Activated CD4-positive, alpha-beta T cell treated with anti-CD3 and anti-CD28 coated beads for 36 hours (primary cell): ENCODE measurements around the gene FIP1L1. TPM values are rescaled to one million over a fixed set of nuclear protein-coding genes. Genes with fewer than 3 reads are reported as not detected.

Source experiments
- ATAC-seq: fragments of 200-7000 bp; cut with Tn5 transposase; one replicate; pipeline ENCODE4 v1.10.0; 2021; ENCODE audit warnings: mild to moderate bottlenecking, moderate library complexity
- CTCF ChIA-PET: fragments of 350-600 bp; sonication (Branson Sonifier 250); formaldehyde crosslinking; loops from one replicate; lab custom pipeline; 2021; ENCODE audit warnings: antibody characterized with exemption; lab: Charles Lee
- POLR2A ChIA-PET: fragments of 350-600 bp; sonication (Branson Sonifier 250); formaldehyde crosslinking; loops from one replicate; lab custom pipeline; 2021; ENCODE audit warnings: antibody characterized with exemption, inconsistent platforms; lab: Charles Lee
- DNase-seq: peaks from one replicate; pipeline ENCODE4 v3.0.0-alpha.2; 2020
- H3K27ac Mint-ChIP-seq: one replicate; pipeline ENCODE4 v1.8.0; 2021; ENCODE audit warnings: mixed read lengths
- H3K27me3 Mint-ChIP-seq: one replicate; pipeline ENCODE4 v1.8.0; 2021; ENCODE audit warnings: mixed read lengths
- H3K36me3 Mint-ChIP-seq: one replicate; pipeline ENCODE4 v1.8.0; 2021; ENCODE audit warnings: low read depth, mixed read lengths
- H3K4me1 Mint-ChIP-seq: one replicate; pipeline ENCODE4 v1.8.0; 2021; ENCODE audit warnings: mixed read lengths
- H3K4me3 Mint-ChIP-seq: one replicate; pipeline ENCODE4 v1.8.0; 2021; ENCODE audit warnings: mild to moderate bottlenecking, moderate library complexity, mixed read lengths
- H3K9me3 Mint-ChIP-seq: one replicate; pipeline ENCODE4 v1.8.0; 2021; ENCODE audit warnings: low read depth, mixed read lengths
- intact Hi-C, 2 experiments: fragments of 100-400 bp; cut with DNase I in 1 of 2; cut with micrococcal nuclease in 1 of 2; formaldehyde crosslinking; loops; one replicate each; pipeline versions ENCODE4 v1.14.2 to v1.15.1; 2022 to 2024; cut with DNase I, micrococcal nuclease
- total RNA-seq, 2 experiments: library from RNA; stranded (reverse); gene quantifications; one replicate each; pipeline ENCODE4 v1.2.3, GENCODE V29; 2021

The FIP1L1 gene
- total RNA-seq, 2 experiments from 2014 or later: 72.3 to 96.3 TPM

- ATAC-seq (no peak), DNase-seq (no peak)
- Mint-ChIP-seq H3K4me1 (no peaks in the 10 kb centered on the region), H3K9me3 (peaks cover 7% of the 10 kb centered on the region), H3K4me3 (no peak overlapping the region), H3K27me3 (no peaks in the 10 kb centered on the region), H3K36me3 (no peaks in the 10 kb centered on the region), H3K27ac (no peak overlapping the region)
- intact Hi-C loops: no loop called here
- ChIA-PET POLR2A (no interaction called here), CTCF (no interaction called here)
Measured at GRCh38 chr4:53476232-53477037, 99.0 kb downstream of the FIP1L1 start.

DNA sequence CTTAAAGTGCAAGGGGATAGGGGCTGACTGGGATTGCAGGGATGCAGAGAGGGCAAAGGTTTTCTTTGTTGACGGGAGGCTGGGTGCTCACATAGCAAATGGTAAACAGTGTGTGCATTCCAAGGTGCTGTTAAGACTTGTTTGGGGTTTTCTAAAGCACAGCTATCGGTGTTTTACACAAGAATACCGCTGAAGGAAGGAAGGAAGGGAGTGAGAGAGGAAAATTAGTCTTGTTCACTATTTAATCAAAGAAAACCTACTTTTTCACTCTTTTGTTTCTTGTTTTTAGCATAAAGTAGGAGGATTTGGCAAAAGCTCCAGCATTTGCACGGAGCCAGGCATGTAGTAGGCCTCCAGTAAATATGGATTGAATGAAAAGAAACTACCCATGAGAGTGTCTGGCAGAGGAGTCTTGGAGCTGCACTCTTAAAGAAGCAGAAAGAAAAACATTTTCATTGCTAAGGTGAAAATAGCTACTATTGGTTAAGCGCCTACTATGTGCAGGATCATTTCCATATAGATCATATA is 99.7 kb downstream of the FIP1L1 start:
- POLR2A ChIA-PET: no interaction called here
- intact Hi-C loops: no loop called here

DNA sequence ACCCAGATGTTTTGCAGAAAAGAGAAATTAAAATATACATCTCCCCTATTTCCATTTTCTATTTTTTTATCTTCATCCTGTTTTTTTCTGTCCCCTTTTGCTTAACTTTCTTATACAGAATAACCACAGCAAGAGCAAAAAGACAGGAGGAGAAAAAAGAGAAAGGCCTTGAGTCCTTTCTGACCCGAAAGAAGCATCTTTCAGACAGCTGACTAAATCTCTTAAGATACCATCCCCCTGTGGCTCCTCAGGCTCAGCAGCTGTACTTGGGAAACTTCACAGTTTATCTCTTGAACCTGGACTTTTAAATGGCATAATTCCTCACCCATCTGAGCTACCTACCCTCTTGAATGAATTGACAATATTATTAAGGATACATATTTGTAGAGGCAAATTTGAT is 100.2 kb downstream of the FIP1L1 start:
- Mint-ChIP-seq H3K9me3 (peaks cover 7% of the 10 kb centered on the region), H3K27ac (no peak overlapping the region)
- ATAC-seq: no peak

More for the DNA sequence above, 99.7 kb downstream of the FIP1L1 start:
- CTCF ChIA-PET: interaction anchor here (0.8 kb wide), 1 partner anchor 462 kb away, joined by 3 read pairs; no protein-coding TSS in a partner anchor
- H3K27me3 Mint-ChIP-seq: peaks cover 3% of the 10 kb centered on the region
- no peaks in the 10 kb centered on the region for H3K4me1 Mint-ChIP-seq
- no peak for ATAC-seq
- no peak overlapping the region for H3K27ac Mint-ChIP-seq
- H3K4me3 Mint-ChIP-seq: no peak overlapping the region
- H3K9me3 Mint-ChIP-seq: peaks cover 7% of the 10 kb centered on the region
- H3K36me3 Mint-ChIP-seq: no peaks in the 10 kb centered on the region
- no peak for DNase-seq

GRCh38 chr4:53478671-53479456 is 101.4 kb downstream of the FIP1L1 start:
- ATAC-seq: peak; percentile 23
- ChIA-PET CTCF (no interaction called here), POLR2A (no interaction called here)

More for the DNA sequence above, 100.2 kb downstream of the FIP1L1 start:
- Mint-ChIP-seq H3K4me3 (no peak overlapping the region), H3K27me3 (peaks cover 6% of the 10 kb centered on the region), H3K36me3 (no peaks in the 10 kb centered on the region), H3K4me1 (no peaks in the 10 kb centered on the region)
- ChIA-PET POLR2A (no interaction called here), CTCF (interaction anchor here (0.6 to 0.8 kb wide), 2 partner anchors 462 to 566 kb away, joined by 3 to 5 read pairs; no protein-coding TSS in a partner anchor)
- intact Hi-C loops: no loop called here
- DNase-seq: no peak

DNA sequence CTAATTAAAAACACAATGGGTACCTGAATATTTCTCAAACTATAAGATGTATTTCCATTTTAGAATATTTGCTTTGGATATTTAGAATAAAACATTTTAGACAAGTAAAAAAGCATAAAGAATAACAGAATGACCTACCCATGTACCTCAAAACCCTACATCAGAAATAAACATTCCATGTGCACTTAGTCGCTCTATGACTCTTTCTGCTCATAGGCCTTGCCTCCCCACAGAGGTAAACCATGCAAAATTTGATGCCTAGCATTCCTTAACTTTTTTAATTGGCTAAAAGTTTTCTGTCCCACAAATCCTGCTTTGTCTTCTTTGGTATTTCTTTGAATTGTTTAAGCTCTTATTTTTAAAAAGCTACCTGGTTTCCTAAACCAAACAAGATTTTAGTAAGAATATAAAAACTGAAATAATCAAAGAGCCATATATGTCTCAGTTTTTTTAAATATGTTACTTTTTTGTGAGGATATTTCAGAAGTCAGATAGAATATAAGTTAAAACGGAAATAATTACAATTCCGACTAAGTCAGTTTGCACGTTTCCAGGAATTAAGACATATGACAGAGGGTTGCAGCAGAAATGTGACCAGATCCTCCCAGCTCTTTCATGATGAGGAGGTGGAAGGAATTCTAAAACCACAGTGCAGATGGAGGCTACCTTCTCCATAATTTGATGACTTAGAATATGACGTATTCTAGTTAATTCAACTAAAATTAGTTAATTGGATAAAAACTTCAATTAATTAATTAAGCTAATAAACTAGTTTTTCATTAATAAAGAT is 102.5 kb downstream of the FIP1L1 start:
- ChIA-PET CTCF (interaction anchor here (0.6 to 1.7 kb wide), 2 partner anchors 10 to 214 kb away, joined by 3 to 6 read pairs; no protein-coding TSS in a partner anchor), POLR2A (no interaction called here)
- ATAC-seq: no peak
- Mint-ChIP-seq H3K27ac (no peak overlapping the region), H3K4me3 (no peak overlapping the region), H3K9me3 (no peaks in the 10 kb centered on the region), H3K36me3 (no peaks in the 10 kb centered on the region), H3K27me3 (peaks cover 13% of the 10 kb centered on the region), H3K4me1 (no peaks in the 10 kb centered on the region)
- DNase-seq: no peak
- intact Hi-C loops: no loop called here

More at GRCh38 chr4:53478671-53479456, 101.4 kb downstream of the FIP1L1 start:
- no peak overlapping the region for H3K27ac Mint-ChIP-seq
- H3K4me3 Mint-ChIP-seq: no peak overlapping the region
- H3K4me1 Mint-ChIP-seq: no peaks in the 10 kb centered on the region
- H3K27me3 Mint-ChIP-seq: peaks cover 9% of the 10 kb centered on the region
- no peaks in the 10 kb centered on the region for H3K9me3 Mint-ChIP-seq
- H3K36me3 Mint-ChIP-seq: no peaks in the 10 kb centered on the region
- no peak for DNase-seq
- intact Hi-C loops: no loop called here

DNA sequence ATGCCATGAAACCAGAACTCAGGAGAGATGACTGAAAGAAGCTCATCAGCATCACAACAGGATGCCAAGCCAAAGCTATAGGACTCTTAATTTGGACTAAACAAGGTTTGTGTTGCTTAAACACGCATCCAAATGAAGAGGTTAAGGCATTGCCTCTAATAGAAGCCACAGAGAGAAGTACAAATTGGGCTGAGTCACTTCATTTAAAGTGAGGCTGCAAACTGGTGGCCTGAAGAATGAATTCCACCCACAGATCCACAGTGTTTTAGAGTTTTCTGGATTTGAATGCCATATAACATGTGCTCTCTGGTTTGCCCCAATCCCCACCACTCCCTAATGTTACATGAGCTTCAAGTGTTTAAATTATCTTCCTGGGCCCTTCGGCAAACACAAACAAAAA is 103.5 kb downstream of the FIP1L1 start:
- Mint-ChIP-seq H3K9me3 (no peaks in the 10 kb centered on the region), H3K4me1 (no peaks in the 10 kb centered on the region), H3K27ac (no peak overlapping the region), H3K27me3 (peaks cover 17% of the 10 kb centered on the region), H3K36me3 (no peaks in the 10 kb centered on the region), H3K4me3 (no peak overlapping the region)
- ChIA-PET CTCF (interaction anchor here (0.6 to 1.7 kb wide), 2 partner anchors 9 to 215 kb away, joined by 3 to 6 read pairs; no protein-coding TSS in a partner anchor), POLR2A (no interaction called here)
- DNase-seq (no peak), ATAC-seq (no peak)
- intact Hi-C loops: no loop called here

DNA sequence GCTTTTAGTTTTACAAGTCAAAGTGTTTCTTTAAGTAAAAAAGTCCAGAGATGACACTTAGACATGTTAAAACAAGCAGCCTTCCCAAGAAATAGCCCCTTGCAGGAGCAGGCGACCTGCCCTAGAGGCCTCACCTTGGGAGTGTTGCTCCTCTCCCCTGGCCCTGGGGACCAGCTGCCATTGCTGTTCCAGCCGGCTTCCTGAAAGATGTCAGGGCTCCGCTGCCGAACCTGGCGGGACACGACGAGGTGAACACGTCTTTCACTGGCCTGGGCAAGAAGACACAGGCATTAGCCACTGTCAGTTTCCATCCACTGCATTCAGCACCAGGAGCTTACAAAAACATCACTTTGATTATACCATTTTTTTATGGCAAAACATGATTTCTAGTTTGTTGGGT is 104.1 kb downstream of the FIP1L1 start:
- ChIA-PET CTCF (interaction anchor here (0.7 kb wide), 1 partner anchor 40 kb away, joined by 3 read pairs; no protein-coding TSS in a partner anchor), POLR2A (no interaction called here)
- DNase-seq (no peak), ATAC-seq (no peak)
- Mint-ChIP-seq H3K4me3 (no peak overlapping the region), H3K27me3 (peaks cover 20% of the 10 kb centered on the region), H3K27ac (no peak overlapping the region), H3K36me3 (no peaks in the 10 kb centered on the region), H3K4me1 (no peaks in the 10 kb centered on the region), H3K9me3 (no peaks in the 10 kb centered on the region)
- intact Hi-C loops: no loop called here

- ChIA-PET POLR2A (no interaction called here), CTCF (no interaction called here)
- H3K27me3 Mint-ChIP-seq: peaks cover 27% of the 10 kb centered on the region
- H3K4me3 Mint-ChIP-seq: no peak overlapping the region
- no peaks in the 10 kb centered on the region for H3K9me3 Mint-ChIP-seq
- intact Hi-C loops: no loop called here
- no peak for DNase-seq
- no peaks in the 10 kb centered on the region for H3K4me1 Mint-ChIP-seq
- H3K27ac Mint-ChIP-seq: no peak overlapping the region
- ATAC-seq: no peak
- H3K36me3 Mint-ChIP-seq: no peaks in the 10 kb centered on the region
Measured at GRCh38 chr4:53483250-53483649, 105.8 kb downstream of the FIP1L1 start.

- Mint-ChIP-seq H3K9me3 (no peaks in the 10 kb centered on the region), H3K27me3 (peaks cover 33% of the 10 kb centered on the region), H3K4me1 (no peaks in the 10 kb centered on the region), H3K4me3 (no peak overlapping the region), H3K36me3 (no peaks in the 10 kb centered on the region), H3K27ac (no peak overlapping the region)
- CTCF ChIA-PET: interaction anchor here (0.6 to 0.8 kb wide), 3 partner anchors 939 to 1925 kb away, joined by 3 to 4 read pairs (median 3); no protein-coding TSS in a partner anchor
- ATAC-seq (no peak), DNase-seq (no peak)
- POLR2A ChIA-PET: interaction anchor here (0.8 kb wide), 1 partner anchor 748 kb away, joined by 4 read pairs; no protein-coding TSS in a partner anchor
- intact Hi-C loops: loop anchor here in 1 of 2 experiments (5.0 kb wide), 1 partner anchor 747 kb away; no protein-coding TSS in a partner anchor
Measured at GRCh38 chr4:53484911-53485657, 107.6 kb downstream of the FIP1L1 start.

- no peaks in the 10 kb centered on the region for H3K36me3 Mint-ChIP-seq
- H3K4me1 Mint-ChIP-seq: no peaks in the 10 kb centered on the region
- H3K27ac Mint-ChIP-seq: no peak overlapping the region
- no peak overlapping the region for H3K4me3 Mint-ChIP-seq
- no peaks in the 10 kb centered on the region for H3K9me3 Mint-ChIP-seq
- POLR2A ChIA-PET: interaction anchor here (0.8 kb wide), 1 partner anchor 747 kb away, joined by 4 read pairs; no protein-coding TSS in a partner anchor
- ATAC-seq (no peak), DNase-seq (no peak)
- intact Hi-C loops: loop anchor here in 1 of 2 experiments (5.0 kb wide), 1 partner anchor 747 kb away; no protein-coding TSS in a partner anchor
- H3K27me3 Mint-ChIP-seq: peaks cover 35% of the 10 kb centered on the region
- CTCF ChIA-PET: interaction anchor here (0.6 kb wide), 1 partner anchor 1110 kb away, joined by 3 read pairs; no protein-coding TSS in a partner anchor
Measured at GRCh38 chr4:53485658-53486040, 108.2 kb downstream of the FIP1L1 start.
